GM10266 (cell line): Measurements from ENCODE around the gene BOD1.

Experiments used
- DNase-seq: peaks from one replicate; pipeline ENCODE4 v3.0.0; 2012; ENCODE audit errors: extremely low spot score
- TF ChIP-seq, protein P1 (sequence below): IDR thresholded peaks from 2 replicates; pipeline ENCODE4 v1.5.1; 2012; ENCODE audit warnings: mild to moderate bottlenecking, low read depth; ENCODE audit not compliant: control insufficient read depth, insufficient read depth; ENCODE audit errors: missing control alignments

BOD1 gene

DNA sequence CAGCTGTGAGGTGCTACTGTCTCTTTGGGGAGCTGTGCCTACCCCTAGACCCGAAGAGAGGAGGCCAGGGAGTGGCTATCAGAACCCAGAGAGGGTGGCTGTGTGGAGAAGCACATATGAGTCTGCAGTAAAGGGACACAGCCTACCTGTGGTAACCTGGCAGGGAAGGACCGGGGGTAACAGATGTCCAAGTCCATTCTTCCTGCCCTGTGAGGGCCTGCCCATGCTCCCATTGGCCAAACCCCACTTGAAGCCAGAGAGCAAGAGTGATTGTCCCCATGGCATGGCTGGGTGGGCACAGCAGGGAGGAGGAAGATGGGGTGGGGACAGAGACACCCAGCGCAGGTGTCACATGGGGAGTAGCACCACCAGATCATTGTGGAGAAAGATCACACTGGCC, 39.3 kb downstream of the BOD1 start:
- DNase-seq, result no peak
- TF ChIP-seq, protein P1, sequence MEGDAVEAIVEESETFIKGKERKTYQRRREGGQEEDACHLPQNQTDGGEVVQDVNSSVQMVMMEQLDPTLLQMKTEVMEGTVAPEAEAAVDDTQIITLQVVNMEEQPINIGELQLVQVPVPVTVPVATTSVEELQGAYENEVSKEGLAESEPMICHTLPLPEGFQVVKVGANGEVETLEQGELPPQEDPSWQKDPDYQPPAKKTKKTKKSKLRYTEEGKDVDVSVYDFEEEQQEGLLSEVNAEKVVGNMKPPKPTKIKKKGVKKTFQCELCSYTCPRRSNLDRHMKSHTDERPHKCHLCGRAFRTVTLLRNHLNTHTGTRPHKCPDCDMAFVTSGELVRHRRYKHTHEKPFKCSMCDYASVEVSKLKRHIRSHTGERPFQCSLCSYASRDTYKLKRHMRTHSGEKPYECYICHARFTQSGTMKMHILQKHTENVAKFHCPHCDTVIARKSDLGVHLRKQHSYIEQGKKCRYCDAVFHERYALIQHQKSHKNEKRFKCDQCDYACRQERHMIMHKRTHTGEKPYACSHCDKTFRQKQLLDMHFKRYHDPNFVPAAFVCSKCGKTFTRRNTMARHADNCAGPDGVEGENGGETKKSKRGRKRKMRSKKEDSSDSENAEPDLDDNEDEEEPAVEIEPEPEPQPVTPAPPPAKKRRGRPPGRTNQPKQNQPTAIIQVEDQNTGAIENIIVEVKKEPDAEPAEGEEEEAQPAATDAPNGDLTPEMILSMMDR, result no peak

GRCh38 chr5:173575985-173576384, 40.5 kb downstream of the BOD1 start:
- TF ChIP-seq, protein P1, result no peak
- no peak for DNase-seq

- no peak for DNase-seq
- TF ChIP-seq, protein P1, result no peak
Measured at GRCh38 chr5:173574983-173575382, 41.5 kb downstream of the BOD1 start.

- peak; percentile 77 for DNase-seq
- TF ChIP-seq, protein P1, result peak; percentile 99
Measured at GRCh38 chr5:173573126-173573960, 43.1 kb downstream of the BOD1 start.

DNA sequence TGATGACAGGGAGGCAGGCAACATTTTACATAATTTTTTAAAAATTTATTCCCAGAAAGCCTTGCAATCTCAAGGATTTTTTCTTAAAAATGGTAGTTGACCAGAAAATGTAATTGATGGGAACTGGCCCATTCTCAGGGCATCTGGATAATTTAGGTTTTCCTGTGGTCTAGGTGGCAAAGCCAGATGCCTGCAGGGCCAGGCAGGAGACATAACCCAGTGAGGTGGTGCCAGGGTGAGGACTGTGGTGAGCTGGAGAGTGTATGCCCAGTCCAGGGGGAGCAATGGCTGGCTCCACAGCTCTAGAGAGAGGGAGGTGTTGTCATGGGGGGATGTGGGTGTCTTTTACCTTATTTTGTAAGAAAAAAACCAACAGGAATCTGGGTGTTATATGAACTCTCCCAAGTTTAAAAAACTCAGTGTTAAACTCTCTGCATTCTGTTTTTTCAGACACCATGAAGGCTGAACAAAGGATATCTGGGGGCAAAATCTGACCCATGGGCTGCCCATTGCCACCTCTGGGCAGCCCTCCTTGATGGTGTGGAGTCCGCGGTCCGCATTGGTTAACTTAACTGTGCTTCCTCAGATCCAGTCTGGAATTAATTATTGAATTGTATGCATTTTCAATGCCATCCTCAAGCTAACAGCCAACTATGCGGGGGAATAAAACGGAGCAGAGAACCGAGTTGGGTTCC, 43.9 kb downstream of the BOD1 start:
- TF ChIP-seq, protein P1, result no peak
- DNase-seq, result no peak

GRCh38 chr5:173570321-173571090, 45.9 kb downstream of the BOD1 start:
- DNase-seq, result no peak
- TF ChIP-seq, protein P1, result no peak

DNA sequence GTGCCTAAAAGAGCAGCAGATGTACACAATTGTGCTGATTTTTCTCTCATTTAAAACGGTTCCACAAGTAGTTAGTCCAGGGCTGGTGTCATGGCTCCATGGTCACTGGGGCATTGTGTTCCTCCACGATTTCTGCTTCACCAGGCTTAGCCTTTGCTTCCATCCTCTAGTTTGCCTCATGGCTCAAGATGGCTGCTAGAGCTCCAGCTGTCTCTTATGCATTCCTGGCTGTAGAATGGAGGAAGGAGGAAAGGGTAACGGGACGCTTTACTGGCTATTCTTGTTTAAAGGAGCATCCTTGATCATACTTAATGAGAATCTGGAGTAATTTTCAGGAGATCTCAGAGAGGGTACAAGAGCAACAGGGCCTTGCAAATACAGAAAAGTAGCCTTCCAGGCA, 47.7 kb downstream of the BOD1 start:
- DNase-seq, result no peak
- TF ChIP-seq, protein P1, result no peak
